Keratinocyte (primary cell): ENCODE measurements around the gene A1BG.

Source experiments
- EZH2 ChIP-seq: IDR thresholded peaks from one replicate; pipeline ENCODE4 v1.6.1; 2012; ENCODE audit warnings: inconsistent platforms, mild to moderate bottlenecking, low read length, moderate library complexity
- TF ChIP-seq, protein P1 (sequence below), 3 experiments: IDR thresholded peaks in 1 of 3; conservative IDR thresholded peaks in 1 of 3; optimal IDR thresholded peaks in 1 of 3; 2 replicates in 2 of 3; 3 replicates in 1 of 3; pipeline versions ENCODE3 to v1.5.1; 2011; ENCODE audit warnings: low read length in 3 of 3, mild to moderate bottlenecking in 3 of 3, moderate library complexity in 2 of 3, control low read depth in 1 of 3, inconsistent platforms in 1 of 3; ENCODE audit not compliant: insufficient read depth in 2 of 3; ENCODE audit errors: extremely low read depth in 1 of 3

DNA sequence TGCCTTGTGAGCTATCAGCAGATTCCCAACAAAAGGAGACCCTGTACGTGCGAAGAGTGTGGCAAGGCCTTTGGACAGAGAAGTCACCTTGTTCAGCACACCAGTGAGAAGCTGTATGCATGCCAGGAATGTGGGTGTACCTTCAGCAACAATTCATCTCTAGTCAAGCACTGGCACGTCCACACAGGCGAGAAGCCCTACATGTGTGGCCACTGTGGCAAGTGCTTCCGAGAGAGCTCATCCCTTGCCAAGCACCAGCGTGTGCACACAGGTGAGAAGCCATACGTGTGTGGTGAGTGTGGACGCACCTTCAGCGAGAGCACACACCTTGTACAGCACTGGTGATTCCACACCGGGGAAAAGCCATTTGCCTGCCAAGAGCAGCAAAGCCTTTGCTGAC lies 34.1 kb downstream of the A1BG start:
- TF ChIP-seq, protein P1, sequence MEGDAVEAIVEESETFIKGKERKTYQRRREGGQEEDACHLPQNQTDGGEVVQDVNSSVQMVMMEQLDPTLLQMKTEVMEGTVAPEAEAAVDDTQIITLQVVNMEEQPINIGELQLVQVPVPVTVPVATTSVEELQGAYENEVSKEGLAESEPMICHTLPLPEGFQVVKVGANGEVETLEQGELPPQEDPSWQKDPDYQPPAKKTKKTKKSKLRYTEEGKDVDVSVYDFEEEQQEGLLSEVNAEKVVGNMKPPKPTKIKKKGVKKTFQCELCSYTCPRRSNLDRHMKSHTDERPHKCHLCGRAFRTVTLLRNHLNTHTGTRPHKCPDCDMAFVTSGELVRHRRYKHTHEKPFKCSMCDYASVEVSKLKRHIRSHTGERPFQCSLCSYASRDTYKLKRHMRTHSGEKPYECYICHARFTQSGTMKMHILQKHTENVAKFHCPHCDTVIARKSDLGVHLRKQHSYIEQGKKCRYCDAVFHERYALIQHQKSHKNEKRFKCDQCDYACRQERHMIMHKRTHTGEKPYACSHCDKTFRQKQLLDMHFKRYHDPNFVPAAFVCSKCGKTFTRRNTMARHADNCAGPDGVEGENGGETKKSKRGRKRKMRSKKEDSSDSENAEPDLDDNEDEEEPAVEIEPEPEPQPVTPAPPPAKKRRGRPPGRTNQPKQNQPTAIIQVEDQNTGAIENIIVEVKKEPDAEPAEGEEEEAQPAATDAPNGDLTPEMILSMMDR (optimal IDR thresholded peaks at IDR 0.05 in 1 of 3, IDR thresholded peaks at IDR 0.05 in 1 of 3, conservative IDR thresholded peaks at IDR 0.05 in 1 of 3; ENCODE audit: extremely low read depth in 1 of 3, insufficient read depth in 2 of 3, low read length in 3 of 3), result no peak
- no peak for TF ChIP-seq EZH2
